IMR-90 (cell line): ENCODE measurements around the gene ERCC6. TPM values are rescaled to one million over a fixed set of nuclear protein-coding genes. Genes with fewer than 3 reads are reported as not detected.

ENCODE experiments used
- polyA plus RNA-seq, 3 experiments: library from polyadenylated mRNA; depleted of rRNA; stranded (reverse); fragments of >200 nt; gene quantifications; 2 replicates each; pipeline ENCODE4 v1.2.3, GENCODE V29; 2012; ENCODE audit warnings: low replicate concordance in 1 of 3
- total RNA-seq: library from RNA; depleted of rRNA; stranded (reverse); fragments of >200 nt; gene quantifications from 2 replicates; pipeline ENCODE4 v1.2.3, GENCODE V29; 2012; rRNA removed

ERCC6 gene
- total and polyA plus RNA-seq, 2 of the 4 experiments (the other 2 are of a cell fraction), result 7.3 to 14.9 TPM

Other genes with a start within 250 kb of the ERCC6 start
- gene C10orf71, start 240.0 kb downstream of the ERCC6 start, total RNA-seq, result not detected in 2 replicates
- not detected in 2 replicates for gene C10orf71, start 240.0 kb downstream of the ERCC6 start, polyA plus RNA-seq (2012; rRNA removed)
- not detected in 2 replicates for gene DRGX, start 143.0 kb downstream of the ERCC6 start, total RNA-seq
- gene DRGX, start 143.0 kb downstream of the ERCC6 start, polyA plus RNA-seq (2012; rRNA removed), result not detected in 2 replicates
- gene SLC18A3, start 71.2 kb upstream of the ERCC6 start, total RNA-seq, result not detected in 2 replicates
- gene SLC18A3, start 71.2 kb upstream of the ERCC6 start, polyA plus RNA-seq (2012; rRNA removed), result not detected in 2 replicates
- not detected in 2 replicates for gene CHAT, start 74.9 kb upstream of the ERCC6 start, total RNA-seq
- gene CHAT, start 74.9 kb upstream of the ERCC6 start, polyA plus RNA-seq (2012; rRNA removed), result not detected in 2 replicates
- gene C10orf53, start 140.5 kb upstream of the ERCC6 start, total RNA-seq, result not detected in 2 replicates
- gene C10orf53, start 140.5 kb upstream of the ERCC6 start, polyA plus RNA-seq (2012; rRNA removed), result not detected in 2 replicates
- under 0.01 and 0.18 TPM in 2 replicates for gene OGDHL, start 223.2 kb upstream of the ERCC6 start, total RNA-seq
- 0.27 TPM in 2 replicates for gene OGDHL, start 223.2 kb upstream of the ERCC6 start, polyA plus RNA-seq (2012; rRNA removed)